ENCODE measurements around the gene IL17REL. TPM values are rescaled to one million over a fixed set of nuclear protein-coding genes. Genes with fewer than 3 reads are reported as not detected.

IL17REL gene
- total and polyA plus RNA-seq, 4 donors, result 0.02 to 0.51 (median 0.19) TPM; not detected in 1

DNA sequence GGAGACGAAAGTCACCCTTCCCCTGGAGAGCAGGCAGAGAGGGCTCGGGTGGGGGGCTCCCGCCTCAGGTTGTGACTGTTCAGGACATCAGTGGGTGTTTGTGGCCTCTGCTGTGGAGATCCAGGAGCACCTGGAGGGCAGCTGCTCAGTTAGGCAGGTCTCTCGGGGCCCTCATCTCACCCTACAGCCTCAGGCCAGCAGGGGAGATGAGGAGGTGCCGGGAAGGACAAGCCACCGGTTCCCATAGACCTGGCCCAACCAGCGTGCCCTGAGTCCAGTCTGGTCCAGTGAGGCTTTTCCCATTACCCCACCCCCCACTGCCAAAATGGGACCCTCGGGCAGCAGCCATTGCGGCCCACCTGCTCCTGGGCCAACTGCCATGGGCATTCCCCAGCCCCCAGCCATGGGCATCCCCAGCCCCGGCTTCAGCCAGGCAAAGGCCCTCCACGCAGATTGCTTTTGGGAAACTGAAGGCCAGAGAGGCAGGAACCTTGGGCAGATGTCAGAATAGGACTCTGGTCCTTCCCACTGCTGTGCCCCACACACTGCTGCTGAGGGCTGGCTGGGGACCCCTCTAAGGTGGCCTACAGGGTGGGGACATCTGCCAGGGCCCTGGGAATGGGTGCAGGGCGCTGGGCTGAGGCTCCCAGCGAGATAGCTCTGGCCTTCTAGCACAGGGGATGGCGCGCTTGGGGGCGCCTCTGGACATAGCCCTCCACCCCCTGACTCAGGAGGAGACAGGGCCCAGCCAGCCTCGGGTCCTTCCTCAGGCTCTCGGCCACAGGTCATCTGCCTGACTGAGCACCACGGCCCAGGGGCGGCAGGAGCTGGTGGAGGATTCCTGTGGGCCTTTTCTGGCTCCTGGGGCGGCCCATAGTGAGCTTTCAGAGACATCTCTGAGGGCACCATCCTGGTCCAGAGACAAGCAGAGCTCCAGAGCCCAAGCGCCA is 47.2 kb downstream of the IL17REL start:
- H3K4me3 ChIP-seq, result no peak overlapping the region
- ATAC-seq (ENCODE audit: insufficient read depth, low FRiP score), result no peak
- peak overlapping the region in 1 of 2 donors; percentile 68 for H3K27ac ChIP-seq (ENCODE audit: low read depth in 1 of 2, low read length in 1 of 2)
- no peak overlapping the region for H3K9ac ChIP-seq (ENCODE audit: insufficient read depth in 1 of 2, low read length in 2 of 2)
- TF ChIP-seq, protein P1, sequence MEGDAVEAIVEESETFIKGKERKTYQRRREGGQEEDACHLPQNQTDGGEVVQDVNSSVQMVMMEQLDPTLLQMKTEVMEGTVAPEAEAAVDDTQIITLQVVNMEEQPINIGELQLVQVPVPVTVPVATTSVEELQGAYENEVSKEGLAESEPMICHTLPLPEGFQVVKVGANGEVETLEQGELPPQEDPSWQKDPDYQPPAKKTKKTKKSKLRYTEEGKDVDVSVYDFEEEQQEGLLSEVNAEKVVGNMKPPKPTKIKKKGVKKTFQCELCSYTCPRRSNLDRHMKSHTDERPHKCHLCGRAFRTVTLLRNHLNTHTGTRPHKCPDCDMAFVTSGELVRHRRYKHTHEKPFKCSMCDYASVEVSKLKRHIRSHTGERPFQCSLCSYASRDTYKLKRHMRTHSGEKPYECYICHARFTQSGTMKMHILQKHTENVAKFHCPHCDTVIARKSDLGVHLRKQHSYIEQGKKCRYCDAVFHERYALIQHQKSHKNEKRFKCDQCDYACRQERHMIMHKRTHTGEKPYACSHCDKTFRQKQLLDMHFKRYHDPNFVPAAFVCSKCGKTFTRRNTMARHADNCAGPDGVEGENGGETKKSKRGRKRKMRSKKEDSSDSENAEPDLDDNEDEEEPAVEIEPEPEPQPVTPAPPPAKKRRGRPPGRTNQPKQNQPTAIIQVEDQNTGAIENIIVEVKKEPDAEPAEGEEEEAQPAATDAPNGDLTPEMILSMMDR (IDR thresholded peaks at IDR 0.05; ENCODE audit: control extremely low read depth, extremely low read depth), result no peak
- peak in 1 of 3 donors; percentile 10 for DNase-seq
- H3K27me3 ChIP-seq (ENCODE audit: control insufficient read depth in 3 of 3, insufficient read depth in 3 of 3, low read length in 2 of 3), result peaks cover 0 to under 1% (median 0%) of the 10 kb centered on the region in 3 donors
- H3K9me3 ChIP-seq (ENCODE audit: control insufficient read depth in 4 of 4, insufficient read depth in 3 of 4, low read length in 3 of 4), result peaks cover 0 to 3% (median 0%) of the 10 kb centered on the region in 4 donors
- peaks cover under 1 to 48% (median 20%) of the 10 kb centered on the region in 5 donors for H3K4me1 ChIP-seq (ENCODE audit: control insufficient read depth in 5 of 5, insufficient read depth in 5 of 5, low read length in 5 of 5)
- 78 to 80% methylated on average over 22 of the region's 22 CpGs for WGBS, 2 donors
- H3K36me3 ChIP-seq (ENCODE audit: control insufficient read depth in 4 of 4, insufficient read depth in 4 of 4, low read length in 4 of 4), result peaks cover 0 to 36% (median 8%) of the 10 kb centered on the region in 4 donors

DNA sequence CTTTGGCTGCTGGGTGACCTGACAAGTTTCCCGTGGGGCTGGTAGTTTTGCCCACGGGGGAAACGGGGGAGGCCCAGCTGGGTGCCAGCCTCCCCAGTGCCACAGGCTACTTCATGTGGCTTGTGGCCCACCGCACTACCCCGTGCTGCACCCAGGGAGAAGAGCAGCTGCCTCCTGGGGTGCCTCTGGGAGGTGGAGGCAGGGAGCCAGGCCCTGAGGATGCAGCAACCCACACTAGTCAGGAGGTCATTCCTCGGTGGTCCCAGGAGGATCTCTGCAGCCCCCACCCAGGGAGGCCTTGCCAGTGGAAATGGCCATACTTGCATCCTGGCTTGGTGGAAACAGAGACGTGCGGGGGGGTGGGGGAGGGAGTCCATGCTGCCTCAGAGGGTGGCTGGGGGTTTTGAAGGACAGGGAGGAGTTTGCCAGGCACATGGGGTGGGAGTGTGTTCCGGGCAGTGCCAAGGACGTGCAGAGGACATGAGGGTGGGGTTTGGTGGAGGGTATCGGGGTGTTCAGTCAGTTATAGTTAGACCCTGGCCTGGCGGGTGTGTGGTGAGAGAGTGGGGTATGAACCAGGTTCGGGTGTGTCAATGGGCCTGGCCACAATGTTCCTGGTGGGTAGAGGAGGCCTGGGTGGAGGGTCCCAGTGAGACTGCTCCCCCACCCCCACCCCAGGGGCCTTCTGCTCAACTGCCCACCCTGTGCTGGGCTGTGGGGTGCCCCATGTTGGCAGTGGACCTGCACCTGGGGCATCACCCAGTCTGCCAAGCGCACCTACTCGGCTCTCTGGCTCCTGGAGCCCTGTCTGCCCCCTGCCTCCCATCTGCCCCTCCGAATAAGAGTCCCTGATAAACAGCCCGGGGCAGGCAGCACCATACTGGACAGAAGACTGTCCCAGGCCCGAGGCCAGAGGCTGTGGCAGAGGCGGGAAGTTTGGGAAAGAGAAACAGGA is 48.2 kb downstream of the IL17REL start:
- Histone ChIP-seq H3K36me3 (ENCODE audit: control insufficient read depth in 4 of 4, insufficient read depth in 4 of 4, low read length in 4 of 4) (peaks cover 0 to 36% (median 8%) of the 10 kb centered on the region in 4 donors), H3K27ac (ENCODE audit: low read depth in 1 of 2, low read length in 1 of 2) (peak overlapping the region; percentile 46 to 68), H3K9ac (ENCODE audit: insufficient read depth in 1 of 2, low read length in 2 of 2) (no peak overlapping the region), H3K9me3 (ENCODE audit: control insufficient read depth in 4 of 4, insufficient read depth in 3 of 4, low read length in 3 of 4) (peaks cover 0 to 3% (median 0%) of the 10 kb centered on the region in 4 donors), H3K4me1 (ENCODE audit: control insufficient read depth in 5 of 5, insufficient read depth in 5 of 5, low read length in 5 of 5) (peaks cover 0 to 44% (median 20%) of the 10 kb centered on the region in 5 donors), H3K27me3 (ENCODE audit: control insufficient read depth in 3 of 3, insufficient read depth in 3 of 3, low read length in 2 of 3) (no peaks in the 10 kb centered on the region), H3K4me3 (peak overlapping the region; percentile 15)
- ATAC-seq (ENCODE audit: insufficient read depth, low FRiP score), result no peak
- TF ChIP-seq, protein P1 (IDR thresholded peaks at IDR 0.05; ENCODE audit: control extremely low read depth, extremely low read depth), result no peak
- 56 to 73% methylated on average over 19 of the region's 19 CpGs for WGBS, 2 donors
- DNase-seq, result peak in 1 of 3 donors; percentile 10

DNA sequence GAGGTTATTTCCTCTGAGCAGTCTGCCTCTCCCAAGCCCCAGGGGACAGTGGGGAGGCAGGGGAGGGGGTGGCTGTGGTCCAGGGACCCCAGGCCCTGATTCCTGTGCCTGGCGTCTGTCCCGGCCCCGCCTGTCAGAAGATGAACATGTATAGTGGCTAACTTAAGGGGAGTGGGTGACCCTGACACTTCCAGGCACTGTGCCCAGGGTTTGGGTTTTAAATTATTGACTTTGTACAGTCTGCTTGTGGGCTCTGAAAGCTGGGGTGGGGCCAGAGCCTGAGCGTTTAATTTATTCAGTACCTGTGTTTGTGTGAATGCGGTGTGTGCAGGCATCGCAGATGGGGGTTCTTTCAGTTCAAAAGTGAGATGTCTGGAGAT is 48.9 kb downstream of the IL17REL start:
- no peaks in the 10 kb centered on the region for H3K27me3 ChIP-seq (ENCODE audit: control insufficient read depth in 3 of 3, insufficient read depth in 3 of 3, low read length in 2 of 3)
- H3K27ac ChIP-seq (ENCODE audit: low read depth in 1 of 2, low read length in 1 of 2), result peak overlapping the region in 1 of 2 donors; percentile 90
- H3K9ac ChIP-seq (ENCODE audit: insufficient read depth in 1 of 2, low read length in 2 of 2), result no peak overlapping the region
- H3K36me3 ChIP-seq (ENCODE audit: control insufficient read depth in 4 of 4, insufficient read depth in 4 of 4, low read length in 4 of 4), result peaks cover 0 to 36% (median 8%) of the 10 kb centered on the region in 4 donors
- WGBS, 2 donors, result 51 to 55% methylated on average over 6 of the region's 6 CpGs
- peaks cover 0 to 3% (median 0%) of the 10 kb centered on the region in 4 donors for H3K9me3 ChIP-seq (ENCODE audit: control insufficient read depth in 4 of 4, insufficient read depth in 3 of 4, low read length in 3 of 4)
- DNase-seq (no peak), ATAC-seq (ENCODE audit: insufficient read depth, low FRiP score) (no peak)
- peak overlapping the region; percentile 61 for H3K4me3 ChIP-seq
- TF ChIP-seq, protein P1 (IDR thresholded peaks at IDR 0.05; ENCODE audit: control extremely low read depth, extremely low read depth), result no peak
- peaks cover 0 to 45% (median 20%) of the 10 kb centered on the region in 5 donors for H3K4me1 ChIP-seq (ENCODE audit: control insufficient read depth in 5 of 5, insufficient read depth in 5 of 5, low read length in 5 of 5)
